ENCODE results near the gene UBL4A. TPM values are rescaled to one million over a fixed set of nuclear protein-coding genes. Genes with fewer than 3 reads are reported as not detected.

The UBL4A gene
- total RNA-seq, 1 experiment from 2014 or later: 26.7 TPM

DNA sequence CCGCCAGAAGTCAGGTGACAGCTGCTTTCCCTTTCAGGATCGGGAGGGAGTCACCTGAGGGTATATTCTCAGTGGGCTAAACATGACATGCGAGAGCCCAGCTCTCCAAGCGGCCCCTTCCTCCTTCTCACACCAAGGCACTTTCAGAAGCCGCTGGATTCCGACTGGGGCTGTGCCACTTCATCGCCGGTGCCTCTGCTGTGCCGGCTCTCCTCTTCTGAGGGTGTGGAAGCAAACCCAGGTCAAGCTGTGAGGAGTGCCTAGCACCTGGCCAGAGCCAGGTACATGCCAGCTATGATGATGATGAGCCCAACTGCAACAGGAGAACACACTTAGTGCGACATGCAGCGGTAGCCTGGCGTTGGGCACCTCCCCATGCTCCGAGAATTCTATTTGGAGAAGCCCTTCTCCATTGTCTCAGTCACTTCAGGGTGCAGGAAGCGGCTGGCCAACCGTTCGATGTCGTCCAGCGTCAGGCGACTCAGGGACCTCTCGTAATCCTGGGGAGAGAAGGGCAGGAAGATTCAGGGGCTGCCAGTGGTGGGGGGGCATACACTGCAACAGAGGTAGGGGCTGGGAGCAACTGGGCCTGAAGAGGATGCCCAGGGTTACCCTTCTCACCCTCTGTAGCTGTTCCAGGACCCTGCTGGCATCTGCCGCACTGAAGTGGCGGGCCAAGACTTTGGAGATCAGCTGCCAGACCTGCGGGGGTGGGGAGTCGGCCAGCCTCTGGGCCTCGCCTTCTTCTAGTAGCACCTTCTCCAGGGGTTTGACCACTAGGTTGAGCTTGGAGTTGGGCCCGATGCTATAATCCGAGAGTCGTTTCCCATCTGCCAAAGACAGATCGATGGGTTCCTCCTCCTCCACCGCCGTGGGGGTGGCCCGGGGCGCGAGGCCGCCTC lies 1.0 kb downstream of the UBL4A start:
- no TSS peak for BruUV-seq (replicated peaks)
- H3K36me3 Mint-ChIP-seq (ENCODE audit: insufficient read depth, unreplicated experiment): peaks cover 24% of the 10 kb centered on the region
- H3K4me1 Mint-ChIP-seq (ENCODE audit: insufficient read depth, unreplicated experiment): peaks cover 7% of the 10 kb centered on the region
- ChIA-PET CTCF (interaction anchor here (0.6 to 1.2 kb wide), 3 partner anchors 12 to 55 kb away, joined by 3 to 6 read pairs (median 4); no protein-coding TSS in a partner anchor), POLR2A (interaction anchor here (0.7 to 3.5 kb wide), 10 partner anchors 10 to 719 kb away, joined by 3 to 13 read pairs (median 5); partner anchors contain the start of genes ATP6AP1, RPL10 and TAFAZZIN)
- no peak overlapping the region for H3K27ac Mint-ChIP-seq (ENCODE audit: low read depth, unreplicated experiment)
- TF ChIP-seq, protein P1, sequence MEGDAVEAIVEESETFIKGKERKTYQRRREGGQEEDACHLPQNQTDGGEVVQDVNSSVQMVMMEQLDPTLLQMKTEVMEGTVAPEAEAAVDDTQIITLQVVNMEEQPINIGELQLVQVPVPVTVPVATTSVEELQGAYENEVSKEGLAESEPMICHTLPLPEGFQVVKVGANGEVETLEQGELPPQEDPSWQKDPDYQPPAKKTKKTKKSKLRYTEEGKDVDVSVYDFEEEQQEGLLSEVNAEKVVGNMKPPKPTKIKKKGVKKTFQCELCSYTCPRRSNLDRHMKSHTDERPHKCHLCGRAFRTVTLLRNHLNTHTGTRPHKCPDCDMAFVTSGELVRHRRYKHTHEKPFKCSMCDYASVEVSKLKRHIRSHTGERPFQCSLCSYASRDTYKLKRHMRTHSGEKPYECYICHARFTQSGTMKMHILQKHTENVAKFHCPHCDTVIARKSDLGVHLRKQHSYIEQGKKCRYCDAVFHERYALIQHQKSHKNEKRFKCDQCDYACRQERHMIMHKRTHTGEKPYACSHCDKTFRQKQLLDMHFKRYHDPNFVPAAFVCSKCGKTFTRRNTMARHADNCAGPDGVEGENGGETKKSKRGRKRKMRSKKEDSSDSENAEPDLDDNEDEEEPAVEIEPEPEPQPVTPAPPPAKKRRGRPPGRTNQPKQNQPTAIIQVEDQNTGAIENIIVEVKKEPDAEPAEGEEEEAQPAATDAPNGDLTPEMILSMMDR (IDR thresholded peaks at IDR 0.05; ENCODE audit: unreplicated experiment): no peak
- no peak for DNase-seq (ENCODE audit: unreplicated experiment)
- peaks cover 23% of the 10 kb centered on the region for H3K27me3 Mint-ChIP-seq (ENCODE audit: insufficient read depth, unreplicated experiment)
- intact Hi-C loops (cut with micrococcal nuclease): no loop called here
- H3K4me3 Mint-ChIP-seq (ENCODE audit: unreplicated experiment): peak overlapping the region; percentile 52
- H3K9me3 Mint-ChIP-seq (ENCODE audit: unreplicated experiment): no peaks in the 10 kb centered on the region

DNA sequence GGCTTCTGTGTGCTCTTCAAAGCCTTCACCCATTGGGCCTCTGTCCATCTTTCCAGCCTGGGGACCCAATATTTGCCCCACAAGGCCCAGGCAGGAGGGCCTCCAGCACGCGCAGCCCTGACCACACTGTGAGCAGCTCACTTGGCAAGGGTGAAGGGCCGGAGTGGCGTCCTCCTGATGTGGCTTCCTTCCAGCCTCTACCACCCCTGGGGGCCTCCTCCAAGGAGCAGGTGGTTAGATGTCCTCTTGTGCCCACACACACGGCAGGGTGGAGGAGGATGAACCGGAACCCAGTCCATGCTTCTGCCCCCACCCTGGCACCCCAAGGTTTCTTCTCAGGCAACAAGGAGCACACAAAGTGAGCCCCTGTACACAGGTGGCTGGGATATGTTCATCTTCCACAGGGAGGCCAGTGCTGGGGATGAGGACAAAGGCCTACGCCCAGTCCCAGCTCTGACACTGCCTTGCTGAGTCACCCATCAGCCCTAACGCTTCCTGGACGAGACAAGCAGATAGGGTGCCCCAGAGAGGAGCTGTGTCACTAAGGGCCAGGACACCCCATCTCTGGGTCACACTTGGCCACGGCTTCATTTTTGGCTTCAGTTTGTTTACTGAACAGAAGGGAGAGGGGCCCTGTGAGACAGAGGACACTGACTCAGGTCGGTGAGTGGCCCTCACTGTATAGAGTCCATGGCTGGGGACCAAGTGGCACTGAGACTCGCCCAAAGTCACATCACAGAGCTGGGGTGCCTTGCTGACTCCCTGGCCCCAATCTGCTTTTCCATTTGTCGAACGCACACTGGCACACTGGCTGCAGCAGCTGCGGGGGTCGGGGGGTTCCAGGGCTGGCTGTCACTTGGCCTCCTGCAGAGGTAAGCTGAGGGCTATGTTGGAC lies 1.9 kb downstream of the UBL4A start:
- H3K27me3 Mint-ChIP-seq (ENCODE audit: insufficient read depth, unreplicated experiment): peaks cover 23% of the 10 kb centered on the region
- BruUV-seq (replicated peaks): no TSS peak
- H3K27ac Mint-ChIP-seq (ENCODE audit: low read depth, unreplicated experiment): no peak overlapping the region
- TF ChIP-seq, protein P1 (IDR thresholded peaks at IDR 0.05; ENCODE audit: unreplicated experiment): no peak
- no peaks in the 10 kb centered on the region for H3K9me3 Mint-ChIP-seq (ENCODE audit: unreplicated experiment)
- H3K4me3 Mint-ChIP-seq (ENCODE audit: unreplicated experiment): peak overlapping the region; percentile 36
- DNase-seq (ENCODE audit: unreplicated experiment): peak; percentile 15
- CTCF ChIA-PET: interaction anchor here (0.6 to 0.8 kb wide), 2 partner anchors 39 to 43 kb away, joined by 3 to 4 read pairs; no protein-coding TSS in a partner anchor
- intact Hi-C loops (cut with micrococcal nuclease): no loop called here
- POLR2A ChIA-PET: interaction anchor here (1.0 to 3.5 kb wide), 5 partner anchors 9 to 111 kb away, joined by 3 to 13 read pairs (median 4); no protein-coding TSS in a partner anchor
- peaks cover 24% of the 10 kb centered on the region for H3K36me3 Mint-ChIP-seq (ENCODE audit: insufficient read depth, unreplicated experiment)
- peaks cover 7% of the 10 kb centered on the region for H3K4me1 Mint-ChIP-seq (ENCODE audit: insufficient read depth, unreplicated experiment)

DNA sequence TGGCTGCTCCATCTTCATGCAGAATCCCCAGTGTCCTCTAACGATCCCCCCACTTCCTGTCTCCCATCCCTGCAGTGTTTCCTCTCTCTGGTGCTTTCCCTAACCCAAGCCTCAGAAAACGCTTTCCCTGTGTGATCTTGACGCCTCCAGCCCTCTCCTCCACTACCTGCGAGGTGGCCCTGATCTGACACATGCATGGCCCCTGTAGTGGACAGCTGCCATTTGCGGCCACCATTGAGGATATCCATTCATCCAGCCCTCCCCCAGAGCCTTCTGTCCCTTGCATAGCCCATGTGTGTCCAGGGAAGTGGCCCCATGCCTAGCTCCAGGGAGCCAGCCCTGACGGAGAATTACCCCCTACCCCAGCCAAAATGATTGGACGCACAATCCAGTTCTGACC lies 3.1 kb downstream of the UBL4A start:
- intact Hi-C loops (cut with micrococcal nuclease): no loop called here
- BruUV-seq (replicated peaks): no TSS peak
- Mint-ChIP-seq H3K4me1 (ENCODE audit: insufficient read depth, unreplicated experiment) (peaks cover 7% of the 10 kb centered on the region), H3K9me3 (ENCODE audit: unreplicated experiment) (no peaks in the 10 kb centered on the region), H3K27me3 (ENCODE audit: insufficient read depth, unreplicated experiment) (peaks cover 23% of the 10 kb centered on the region), H3K27ac (ENCODE audit: low read depth, unreplicated experiment) (no peak overlapping the region), H3K4me3 (ENCODE audit: unreplicated experiment) (no peak overlapping the region), H3K36me3 (ENCODE audit: insufficient read depth, unreplicated experiment) (peaks cover 24% of the 10 kb centered on the region)
- ChIA-PET POLR2A (interaction anchor here (1.2 kb wide), 1 partner anchor 73 kb away, joined by 3 read pairs; no protein-coding TSS in a partner anchor), CTCF (interaction anchor here (0.8 to 1.5 kb wide), 2 partner anchors 44 to 83 kb away, joined by 4 read pairs; no protein-coding TSS in a partner anchor)
- DNase-seq (ENCODE audit: unreplicated experiment): no peak
- TF ChIP-seq, protein P1 (IDR thresholded peaks at IDR 0.05; ENCODE audit: unreplicated experiment): no peak
